Effector memory CD4-positive, alpha-beta T cell (primary cell): ENCODE results near the gene TAF11.
"Not testable (repeated sequence)": the region's sequence is repeated elsewhere in the genome, so short reads cannot be mapped to it uniquely, and the experiment has no call there.

Experiments
- DNase-seq, 3 donors: peaks; one replicate each; pipeline ENCODE4 v3.0.0-alpha.2; 2020
- H3K27ac ChIP-seq: 2 replicates; pipeline ENCODE4 v1.7.0; 2013; ENCODE audit warnings: mild to moderate bottlenecking, low read length, moderate library complexity; ENCODE audit not compliant: insufficient read depth, poor library complexity, severe bottlenecking
- H3K27me3 ChIP-seq: replicated peaks from 2 replicates; pipeline ENCODE4 v1.7.0; 2013; ENCODE audit warnings: mild to moderate bottlenecking, low read length; ENCODE audit not compliant: insufficient read depth, control insufficient read depth, poor library complexity, severe bottlenecking
- H3K36me3 ChIP-seq: 2 replicates; pipeline ENCODE4 v1.7.0; 2013; ENCODE audit warnings: mild to moderate bottlenecking, low read length, moderate library complexity; ENCODE audit not compliant: control insufficient read depth, insufficient read depth
- H3K4me1 ChIP-seq: 2 replicates; pipeline ENCODE4 v1.7.0; 2013; ENCODE audit warnings: low read length, mild to moderate bottlenecking; ENCODE audit not compliant: control insufficient read depth, insufficient read depth, poor library complexity, severe bottlenecking
- H3K4me3 ChIP-seq: 2 replicates; pipeline ENCODE4 v1.7.0; 2013; ENCODE audit warnings: low read length, low read depth, mild to moderate bottlenecking; ENCODE audit not compliant: insufficient read depth, poor library complexity, severe bottlenecking
- H3K9me3 ChIP-seq: 2 replicates; pipeline ENCODE4 v1.7.0; 2013; ENCODE audit warnings: mild to moderate bottlenecking, low read length, moderate library complexity; ENCODE audit not compliant: control insufficient read depth
- total RNA-seq, 3 donors: gene quantifications; one replicate each; lab custom pipeline; 2026; lab: John Stamatoyannopoulos, UW

Gene TAF11, protein sequence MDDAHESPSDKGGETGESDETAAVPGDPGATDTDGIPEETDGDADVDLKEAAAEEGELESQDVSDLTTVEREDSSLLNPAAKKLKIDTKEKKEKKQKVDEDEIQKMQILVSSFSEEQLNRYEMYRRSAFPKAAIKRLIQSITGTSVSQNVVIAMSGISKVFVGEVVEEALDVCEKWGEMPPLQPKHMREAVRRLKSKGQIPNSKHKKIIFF
- total RNA-seq, result 57.3 to 72.4 (median 57.4) reads per million in 3 donors

DNA sequence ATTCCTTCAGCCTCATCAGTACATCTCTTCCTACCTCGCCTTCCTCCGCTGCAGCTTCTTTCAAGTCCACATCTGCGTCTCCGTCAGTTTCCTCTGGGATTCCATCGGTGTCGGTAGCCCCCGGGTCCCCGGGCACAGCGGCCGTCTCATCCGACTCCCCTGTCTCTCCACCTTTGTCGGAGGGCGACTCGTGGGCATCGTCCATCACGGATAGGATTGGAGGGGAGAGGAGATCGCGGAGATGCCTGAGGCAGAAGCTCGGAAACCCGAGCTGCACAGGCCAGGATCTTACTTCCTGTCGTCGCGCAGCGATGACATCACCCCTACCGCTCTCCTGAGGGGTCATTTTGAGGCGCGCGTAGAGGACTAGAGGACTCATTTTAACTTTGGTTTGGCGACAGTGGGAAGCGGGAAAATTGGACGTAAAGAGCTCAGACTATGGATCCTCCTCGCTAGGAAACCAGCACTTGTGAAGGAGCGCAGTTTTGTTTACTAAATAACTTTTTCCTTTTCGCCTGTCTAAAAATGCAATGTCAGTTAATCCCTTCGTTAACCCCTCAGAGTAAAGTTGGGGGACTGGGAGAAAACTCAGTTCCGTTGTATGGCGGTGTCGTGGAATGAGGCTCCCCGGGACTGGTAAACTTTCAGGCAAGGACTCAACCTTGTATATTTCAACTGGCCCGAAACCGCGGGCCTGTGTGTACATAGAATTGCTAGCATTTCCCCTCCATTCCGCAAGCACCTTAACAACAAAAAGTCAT is at the start of gene TAF11:
Gene TAF11 (minus strand): TSS at position 290 of the 761 bp plus-strand sequence. CDS start 85 bp downstream, at position 205.
- Histone ChIP-seq H3K27me3 (no peaks in the 10 kb centered on the region), H3K4me3 (peak within 1 kb of the TSS; percentile 87), H3K9me3 (no peaks in the 10 kb centered on the region), H3K36me3 (peaks cover 7% of the 10 kb centered on the region), H3K4me1 (peaks cover 15% of the 10 kb centered on the region), H3K27ac (peak within 1 kb of the TSS; percentile 91)
- DNase-seq, result peak; percentile 79 to 85 (median 79)

DNA sequence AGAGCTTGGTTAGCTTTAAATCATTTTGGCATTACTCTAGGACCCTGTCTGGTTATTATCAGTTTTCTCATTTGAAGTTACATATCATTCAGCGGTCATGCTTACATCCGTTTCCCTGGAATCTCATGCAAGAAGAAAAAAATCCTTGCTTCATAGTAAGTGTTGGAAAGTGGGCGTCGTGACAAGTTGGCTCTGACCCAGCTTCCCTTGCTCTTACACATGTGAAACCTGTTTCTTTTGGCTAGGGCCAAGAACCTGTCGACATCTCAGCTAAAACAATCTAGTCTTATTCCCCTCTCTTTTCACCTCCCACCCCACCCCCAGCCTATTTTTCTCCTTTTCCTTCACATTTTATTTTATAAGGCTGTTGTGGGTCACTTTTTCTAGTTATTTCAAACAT is 46.7 kb upstream of the TAF11 start:
- DNase-seq, result no peak
- Histone ChIP-seq H3K4me1 (no peaks in the 10 kb centered on the region), H3K27me3 (no peaks in the 10 kb centered on the region), H3K27ac (no peak overlapping the region), H3K9me3 (no peaks in the 10 kb centered on the region), H3K4me3 (no peak overlapping the region), H3K36me3 (no peaks in the 10 kb centered on the region)

GRCh38 chr6:34932202-34932601 is 44.4 kb upstream of the TAF11 start:
- H3K4me3 ChIP-seq, result not testable (repeated sequence)

DNA sequence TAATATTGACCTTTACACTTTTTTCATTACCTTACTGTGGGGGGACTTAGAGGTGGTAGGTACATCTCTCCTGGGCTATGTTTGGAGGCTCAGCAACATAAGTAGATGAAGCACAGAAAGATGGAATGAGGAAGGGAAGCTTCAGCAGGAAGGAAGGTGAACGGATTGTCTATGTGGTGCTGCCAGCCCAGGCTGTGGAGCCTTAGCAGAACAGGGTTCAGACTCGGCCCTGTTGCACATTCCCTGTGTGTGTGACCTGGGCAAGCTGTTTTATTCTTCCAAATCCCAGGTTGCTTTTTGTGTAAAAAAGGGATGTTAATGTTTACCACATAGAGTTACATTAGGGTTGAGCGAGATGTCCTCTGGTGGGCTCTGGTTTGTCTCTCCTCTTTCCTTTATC is 42.4 kb upstream of the TAF11 start:
- Histone ChIP-seq H3K36me3 (no peaks in the 10 kb centered on the region), H3K9me3 (no peaks in the 10 kb centered on the region), H3K27ac (no peak overlapping the region), H3K4me1 (no peaks in the 10 kb centered on the region), H3K4me3 (no peak overlapping the region), H3K27me3 (no peaks in the 10 kb centered on the region)
- DNase-seq, result no peak

More at GRCh38 chr6:34932202-34932601, 44.4 kb upstream of the TAF11 start:
- not testable (repeated sequence) for H3K27me3 ChIP-seq, H3K36me3 ChIP-seq, H3K9me3 ChIP-seq, H3K4me1 ChIP-seq, H3K27ac ChIP-seq, DNase-seq

DNA sequence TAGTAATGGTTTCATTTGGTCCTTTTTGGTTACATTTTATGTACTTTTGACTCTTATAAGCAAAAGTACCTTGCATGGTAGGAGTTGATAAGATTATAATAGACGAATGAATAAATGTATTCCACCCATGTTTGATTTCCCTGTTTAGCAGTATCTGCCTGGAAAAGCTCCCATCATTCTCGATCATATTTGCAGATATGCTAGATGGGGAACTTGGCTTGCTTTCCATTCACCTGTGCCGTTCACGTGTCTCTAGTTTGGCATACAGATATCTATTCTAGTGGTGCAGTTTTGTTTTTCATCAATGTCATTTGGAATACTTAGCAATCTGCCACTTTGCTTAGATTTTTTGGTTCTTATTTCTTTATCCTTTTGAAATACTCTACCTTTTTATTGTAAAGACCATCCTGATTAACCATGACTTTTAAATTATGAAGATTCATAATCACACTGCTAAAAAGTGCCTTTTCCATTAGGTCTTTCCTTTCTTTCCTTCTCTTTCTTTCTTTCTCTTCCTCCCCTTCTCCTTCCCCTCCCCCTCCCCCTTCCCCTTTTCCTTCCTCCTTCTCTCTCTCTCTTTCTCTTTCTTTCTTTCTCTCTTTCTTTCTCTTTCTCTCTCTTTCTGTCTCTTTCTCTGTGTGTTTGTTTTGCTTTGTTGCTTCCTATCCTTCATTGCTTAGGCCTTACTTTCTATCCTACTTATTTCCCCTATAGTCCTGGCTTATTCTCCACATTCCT is 41.6 kb upstream of the TAF11 start:
- Histone ChIP-seq H3K4me1 (no peaks in the 10 kb centered on the region), H3K36me3 (no peaks in the 10 kb centered on the region), H3K27ac (no peak overlapping the region), H3K27me3 (no peaks in the 10 kb centered on the region), H3K9me3 (no peaks in the 10 kb centered on the region), H3K4me3 (no peak overlapping the region)
- DNase-seq, result no peak

DNA sequence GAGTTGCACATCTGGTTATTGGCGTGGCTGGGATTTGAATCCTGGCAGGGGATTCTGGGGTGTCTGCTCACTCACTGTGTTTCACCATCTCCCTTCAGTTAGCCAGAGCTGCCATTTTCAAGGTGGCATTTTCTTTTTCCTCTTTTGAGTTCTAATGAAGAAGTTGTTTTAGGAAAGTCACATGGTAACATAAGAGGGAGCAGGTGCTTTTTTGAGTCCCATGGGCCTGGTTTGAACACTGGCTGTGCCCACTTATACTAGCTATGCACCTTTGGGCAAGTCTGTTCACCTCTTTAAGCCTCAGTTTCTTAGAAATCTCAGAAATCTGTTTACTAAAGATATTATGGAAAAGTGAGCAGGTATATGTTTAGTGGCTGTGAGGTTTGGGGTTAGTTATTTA is 40.9 kb upstream of the TAF11 start:
- H3K27ac ChIP-seq, result no peak overlapping the region
- no peaks in the 10 kb centered on the region for H3K27me3 ChIP-seq
- no peak for DNase-seq
- H3K9me3 ChIP-seq, result no peaks in the 10 kb centered on the region
- no peak overlapping the region for H3K4me3 ChIP-seq
- no peaks in the 10 kb centered on the region for H3K36me3 ChIP-seq
- no peaks in the 10 kb centered on the region for H3K4me1 ChIP-seq

GRCh38 chr6:34928220-34928619 is 40.4 kb upstream of the TAF11 start:
- H3K36me3 ChIP-seq, result no peaks in the 10 kb centered on the region
- no peak overlapping the region for H3K4me3 ChIP-seq
- no peaks in the 10 kb centered on the region for H3K27me3 ChIP-seq
- DNase-seq, result no peak
- no peak overlapping the region for H3K27ac ChIP-seq
- no peaks in the 10 kb centered on the region for H3K9me3 ChIP-seq
- H3K4me1 ChIP-seq, result no peaks in the 10 kb centered on the region

GRCh38 chr6:34926655-34927054 is 38.8 kb upstream of the TAF11 start:
- Histone ChIP-seq H3K27ac (no peak overlapping the region), H3K9me3 (no peaks in the 10 kb centered on the region), H3K27me3 (no peaks in the 10 kb centered on the region), H3K4me3 (no peak overlapping the region), H3K36me3 (no peaks in the 10 kb centered on the region), H3K4me1 (no peaks in the 10 kb centered on the region)
- no peak for DNase-seq

DNA sequence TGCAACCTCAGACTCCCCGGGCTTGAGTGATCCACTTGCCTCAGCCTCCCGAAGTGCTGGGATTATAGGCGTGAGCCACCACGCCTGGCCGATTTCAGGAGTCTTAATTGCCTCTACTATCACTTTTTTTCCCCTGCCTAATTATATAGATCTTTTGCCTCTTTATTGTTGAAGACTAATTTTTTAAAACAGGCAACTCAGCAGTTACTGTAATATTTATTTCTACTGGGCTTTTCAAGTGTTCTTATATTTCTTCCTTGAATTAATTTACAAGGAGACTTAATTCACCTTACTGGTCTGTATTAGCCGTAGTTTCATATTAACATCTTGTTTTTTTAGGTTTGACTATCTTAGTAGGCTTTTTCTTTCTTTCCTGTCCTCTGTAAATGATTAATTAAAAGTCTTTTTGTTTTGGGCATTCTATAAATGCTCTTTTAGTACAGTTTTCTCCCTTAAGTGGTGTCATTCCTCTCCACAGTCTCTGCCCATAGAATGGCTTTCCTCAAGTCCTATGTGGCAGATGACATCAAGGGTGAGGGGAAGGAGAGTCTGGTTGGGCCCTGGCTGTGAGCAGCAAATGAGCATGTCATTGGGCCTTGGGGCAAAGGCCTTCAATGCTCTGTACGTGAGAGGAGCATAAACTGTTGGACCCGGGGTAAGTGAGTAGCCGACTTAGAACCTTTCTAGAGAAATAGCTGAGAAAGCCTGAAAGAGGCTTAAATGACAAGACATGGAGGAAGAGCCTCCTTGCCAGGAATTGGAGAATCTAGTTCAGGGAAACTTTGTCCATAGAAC is 37.2 kb upstream of the TAF11 start:
- Histone ChIP-seq H3K27ac (no peak overlapping the region), H3K9me3 (no peaks in the 10 kb centered on the region), H3K4me1 (no peaks in the 10 kb centered on the region), H3K4me3 (no peak overlapping the region), H3K36me3 (no peaks in the 10 kb centered on the region), H3K27me3 (no peaks in the 10 kb centered on the region)
- no peak for DNase-seq
